Mammary epithelial cell (primary cell): ENCODE data around the gene TAF1B.

Experiments
- CTCF ChIP-seq, 2 donors: IDR thresholded peaks in 1 of 2; conservative IDR thresholded peaks in 1 of 2; 2 replicates each; pipeline ENCODE4 v1.5.1; 2011 to 2012; ENCODE audit warnings: inconsistent platforms in 2 of 2, low read length in 2 of 2, mild to moderate bottlenecking in 2 of 2, control low read depth in 1 of 2, low read depth in 1 of 2; ENCODE audit not compliant: insufficient read depth in 1 of 2; ENCODE audit errors: extremely low read depth in 1 of 2
- EZH2 ChIP-seq: IDR thresholded peaks from 2 replicates; pipeline ENCODE4 v1.6.1; 2012; ENCODE audit warnings: low read length, inconsistent platforms, borderline replicate concordance

GRCh38 chr2:9964334-9964980, 121.2 kb downstream of the TAF1B start:
- no peak for TF ChIP-seq CTCF (conservative IDR thresholded peaks at IDR 0.05 in 1 of 2, IDR thresholded peaks at IDR 0.05 in 1 of 2; ENCODE audit: extremely low read depth in 1 of 2, insufficient read depth in 1 of 2, low read depth in 1 of 2, low read length in 2 of 2)
- no peak for TF ChIP-seq EZH2
